OCI-LY3 (cell line): ENCODE results near the gene PAQR9.

Experiments
- EZH2phosphoT487 ChIP-seq: fragments of 200-600 bp; shearing (Covaris generic); IDR thresholded peaks from 2 replicates; pipeline ENCODE4 v1.6.1; 2018; ENCODE audit warnings: antibody characterized with exemption, mixed run types, low read depth
- TF ChIP-seq, protein P1 (sequence below): fragments of 200-600, 300-600 bp; sonication (generic); IDR thresholded peaks from 2 replicates; pipeline ENCODE4 v1.5.1; 2014; ENCODE audit warnings: antibody characterized with exemption, low read length, low read depth

DNA sequence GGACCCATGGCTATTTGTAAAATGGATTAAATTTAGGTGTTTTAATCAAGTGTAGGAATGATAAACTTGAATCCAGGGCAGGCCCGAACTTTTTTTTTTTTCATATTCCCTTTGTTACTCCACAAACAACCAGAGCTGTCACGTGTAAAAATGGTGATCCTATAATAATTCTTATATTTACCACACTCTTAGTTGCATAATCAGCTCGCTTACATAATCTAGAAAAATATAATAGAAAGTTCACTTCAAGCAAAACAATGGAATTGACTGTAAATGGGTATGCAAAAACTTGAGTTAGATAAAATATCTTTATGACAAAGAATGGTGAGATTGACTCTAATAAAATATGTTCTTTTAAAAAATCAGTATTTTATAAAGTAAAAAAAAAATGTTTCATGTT is 2.1 kb upstream of the PAQR9 start:
- TF ChIP-seq, protein P1, sequence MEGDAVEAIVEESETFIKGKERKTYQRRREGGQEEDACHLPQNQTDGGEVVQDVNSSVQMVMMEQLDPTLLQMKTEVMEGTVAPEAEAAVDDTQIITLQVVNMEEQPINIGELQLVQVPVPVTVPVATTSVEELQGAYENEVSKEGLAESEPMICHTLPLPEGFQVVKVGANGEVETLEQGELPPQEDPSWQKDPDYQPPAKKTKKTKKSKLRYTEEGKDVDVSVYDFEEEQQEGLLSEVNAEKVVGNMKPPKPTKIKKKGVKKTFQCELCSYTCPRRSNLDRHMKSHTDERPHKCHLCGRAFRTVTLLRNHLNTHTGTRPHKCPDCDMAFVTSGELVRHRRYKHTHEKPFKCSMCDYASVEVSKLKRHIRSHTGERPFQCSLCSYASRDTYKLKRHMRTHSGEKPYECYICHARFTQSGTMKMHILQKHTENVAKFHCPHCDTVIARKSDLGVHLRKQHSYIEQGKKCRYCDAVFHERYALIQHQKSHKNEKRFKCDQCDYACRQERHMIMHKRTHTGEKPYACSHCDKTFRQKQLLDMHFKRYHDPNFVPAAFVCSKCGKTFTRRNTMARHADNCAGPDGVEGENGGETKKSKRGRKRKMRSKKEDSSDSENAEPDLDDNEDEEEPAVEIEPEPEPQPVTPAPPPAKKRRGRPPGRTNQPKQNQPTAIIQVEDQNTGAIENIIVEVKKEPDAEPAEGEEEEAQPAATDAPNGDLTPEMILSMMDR: no peak
- no peak for TF ChIP-seq EZH2phosphoT487
